HEK293T (cell line): Measurements from ENCODE around the gene CCDC158.
"Not testable (repeated sequence)": the region's sequence is repeated elsewhere in the genome, so short reads cannot be mapped to it uniquely, and the experiment has no call there.

Experiments used
- CTCF ChIA-PET: fragments of 350-600 bp; formaldehyde crosslinking; extraction: SDS; loops from one replicate; lab custom pipeline; 2021; ENCODE audit warnings: antibody characterized with exemption, inconsistent platforms; lab: Yijun Ruan, JAX
- POLR2A ChIA-PET: fragments of 350-600 bp; formaldehyde crosslinking; extraction: SDS; loops from one replicate; lab custom pipeline; 2020; ENCODE audit warnings: antibody characterized with exemption, inconsistent platforms; lab: Yijun Ruan, JAX
- DNase-seq: peaks from one replicate; pipeline ENCODE4 v3.0.0; 2012; ENCODE audit warnings: mixed read lengths; ENCODE audit errors: extremely low spot score
- ARNT ChIP-seq: fragments of 450-650 bp; IDR thresholded peaks from 2 replicates; pipeline ENCODE4 v1.6.1; 2017; ENCODE audit warnings: mild to moderate bottlenecking
- BHLHE40 ChIP-seq: fragments of 450-650 bp; IDR thresholded peaks from 2 replicates; pipeline ENCODE4 v1.6.1; 2016; ENCODE audit warnings: mild to moderate bottlenecking, moderate library complexity, borderline replicate concordance
- CTBP1 ChIP-seq: fragments of 450-650 bp; IDR thresholded peaks from 2 replicates; pipeline ENCODE4 v1.6.1; 2016; ENCODE audit warnings: borderline replicate concordance
- ELF4 ChIP-seq: fragments of 450-650 bp; IDR thresholded peaks from 2 replicates; pipeline ENCODE4 v1.6.1; 2017; ENCODE audit warnings: antibody characterized with exemption
- FOXA1 ChIP-seq: fragments of 450-650 bp; IDR thresholded peaks from 2 replicates; pipeline ENCODE4 v1.6.1; 2016; ENCODE audit warnings: mild to moderate bottlenecking
- FOXK2 ChIP-seq: fragments of 450-650 bp; IDR thresholded peaks from 2 replicates; pipeline ENCODE4 v1.6.1; 2016; ENCODE audit warnings: mild to moderate bottlenecking
- FOXM1 ChIP-seq: fragments of 450-650 bp; IDR thresholded peaks from 2 replicates; pipeline ENCODE4 v1.6.1; 2017; ENCODE audit warnings: mild to moderate bottlenecking, borderline replicate concordance
- HDGF ChIP-seq: fragments of 450-650 bp; IDR thresholded peaks from 2 replicates; pipeline ENCODE4 v1.6.1; 2017; ENCODE audit warnings: antibody characterized with exemption, borderline replicate concordance
- L3MBTL2 ChIP-seq: fragments of 450-650 bp; conservative IDR thresholded peaks from 2 replicates; pipeline ENCODE4 v1.6.1; 2016; ENCODE audit warnings: mild to moderate bottlenecking
- LEF1 ChIP-seq: fragments of 450-650 bp; IDR thresholded peaks from 2 replicates; pipeline ENCODE4 v1.6.1; 2017; ENCODE audit warnings: mild to moderate bottlenecking, borderline replicate concordance
- NFRKB ChIP-seq: fragments of 450-650 bp; IDR thresholded peaks from 2 replicates; pipeline ENCODE4 v1.6.1; 2016; ENCODE audit warnings: mild to moderate bottlenecking, moderate library complexity
- PKNOX1 ChIP-seq: fragments of 450-650 bp; IDR thresholded peaks from 2 replicates; pipeline ENCODE4 v1.6.1; 2016
- SP1 ChIP-seq: fragments of 450-650 bp; IDR thresholded peaks from 2 replicates; pipeline ENCODE4 v1.6.1; 2017
- SUZ12 ChIP-seq: fragments of 450-650 bp; IDR thresholded peaks from 2 replicates; pipeline ENCODE4 v1.6.1; 2016; ENCODE audit warnings: mild to moderate bottlenecking
- TARDBP ChIP-seq: fragments of 450-650 bp; IDR thresholded peaks from 2 replicates; pipeline ENCODE4 v1.6.1; 2016
- ZNF384 ChIP-seq: fragments of 450-650 bp; IDR thresholded peaks from 2 replicates; pipeline ENCODE4 v1.6.1; 2016

Gene CCDC158

GRCh38 chr4:76366737-76367136 is 54.2 kb downstream of the CCDC158 start:
- no peak for DNase-seq
- POLR2A ChIA-PET: no interaction called here
- TF ChIP-seq ELF4 (no peak), NFRKB (no peak), BHLHE40 (no peak), LEF1 (no peak), SP1 (no peak)
- CTCF ChIA-PET: no interaction called here

- TF ChIP-seq FOXM1 (no peak), PKNOX1 (no peak), NFRKB (no peak), L3MBTL2 (no peak), ELF4 (no peak), HDGF (no peak), TARDBP (no peak), ZNF384 (no peak), FOXK2 (no peak)
- ChIA-PET CTCF (no interaction called here), POLR2A (no interaction called here)
- no peak for DNase-seq
These were observed 55.3 kb downstream of the CCDC158 start for GRCh38 chr4:76365636-76366035.

- ChIA-PET POLR2A (no interaction called here), CTCF (no interaction called here)
- TF ChIP-seq TARDBP (no peak), LEF1 (no peak), PKNOX1 (no peak), SP1 (no peak), ZNF384 (no peak)
- DNase-seq: no peak
These were observed 56.2 kb downstream of the CCDC158 start for GRCh38 chr4:76364763-76365162.

GRCh38 chr4:76363556-76364290 is 57.2 kb downstream of the CCDC158 start:
- ChIA-PET CTCF (no interaction called here), POLR2A (no interaction called here)
- DNase-seq: no peak
- no peak for TF ChIP-seq L3MBTL2
- no peak for TF ChIP-seq PKNOX1
- no peak for TF ChIP-seq CTBP1
- TF ChIP-seq ELF4: no peak
- TF ChIP-seq TARDBP: no peak
- TF ChIP-seq NFRKB: no peak
- no peak for TF ChIP-seq FOXM1
- TF ChIP-seq FOXK2: no peak
- no peak for TF ChIP-seq ARNT
- TF ChIP-seq SUZ12: no peak
- TF ChIP-seq FOXA1: no peak
- no peak for TF ChIP-seq ZNF384
- no peak for TF ChIP-seq BHLHE40
- no peak for TF ChIP-seq SP1
- no peak for TF ChIP-seq HDGF
- no peak for TF ChIP-seq LEF1

- ChIA-PET POLR2A (interaction anchor here (0.7 kb wide), 1 partner anchor 415 kb away, joined by 3 read pairs; no protein-coding TSS in a partner anchor), CTCF (no interaction called here)
- DNase-seq: no peak
- TF ChIP-seq FOXK2: no peak
These were observed 59.1 kb downstream of the CCDC158 start for GRCh38 chr4:76361689-76362412.

- DNase-seq, POLR2A ChIA-PET: not testable (repeated sequence)
- CTCF ChIA-PET: interaction anchor here (0.7 kb wide), 1 partner anchor 18 kb away, joined by 3 read pairs; no protein-coding TSS in a partner anchor
These were observed 61.0 kb downstream of the CCDC158 start for GRCh38 chr4:76359881-76360466.

- ChIA-PET CTCF (no interaction called here), POLR2A (no interaction called here)
- no peak for DNase-seq
- TF ChIP-seq TARDBP (no peak), SUZ12 (no peak), L3MBTL2 (no peak), PKNOX1 (no peak), FOXM1 (no peak), SP1 (no peak), FOXK2 (no peak), FOXA1 (no peak), ZNF384 (no peak), CTBP1 (no peak), LEF1 (no peak), BHLHE40 (no peak), ELF4 (no peak), NFRKB (no peak), HDGF (no peak), ARNT (no peak)
These were observed 63.0 kb downstream of the CCDC158 start for GRCh38 chr4:76357981-76358380.
